ENCODE data around the gene ERMAP.

DNA sequence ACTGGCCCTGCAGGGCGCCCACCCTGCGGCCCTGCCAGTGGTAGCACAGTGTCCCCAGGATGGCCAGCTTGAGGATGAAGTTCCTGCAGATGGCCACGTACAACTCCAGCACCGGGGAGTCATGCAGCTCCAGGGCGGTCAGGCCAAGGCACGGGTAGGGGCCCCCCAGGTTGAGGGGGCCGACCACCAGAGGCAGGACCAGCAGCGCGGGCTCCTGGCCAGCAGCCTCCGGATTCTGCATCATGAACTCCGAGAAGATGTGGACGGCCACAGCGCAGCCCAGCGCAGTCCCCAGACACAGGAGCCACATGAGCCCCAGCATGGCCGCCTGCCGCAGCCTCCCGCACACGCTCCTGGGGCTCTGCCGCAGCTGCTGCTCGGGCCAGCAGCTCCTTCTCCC lies 70.4 kb downstream of the ERMAP start:
- TF ChIP-seq CTCF (IDR thresholded peaks at IDR 0.05) (no peak), POLR2A (IDR thresholded peaks at IDR 0.05) (no peak)

Data from Peyer's patch (tissue), 4 donors.